Lung (tissue), 12 donors: ENCODE results near the gene RNF182. TPM values are rescaled to one million over a fixed set of nuclear protein-coding genes. Genes with fewer than 3 reads are reported as not detected.

ENCODE experiments used
- ATAC-seq: fragments of 200-7000 bp; cut with Tn5 transposase; one replicate; pipeline ENCODE4 v1.9.1; 2020; ENCODE audit warnings: moderate number of reproducible peaks; ENCODE audit not compliant: insufficient read depth, low FRiP score
- DNase-seq, 3 donors: peaks; one replicate each; pipeline ENCODE4 v3.0.0-alpha.2; 2013 to 2017
- H3K27ac ChIP-seq, 2 donors: one replicate each; pipeline ENCODE4 v1.5.1; 2013; ENCODE audit warnings: mild to moderate bottlenecking in 2 of 2, moderate library complexity in 2 of 2, control low read depth in 1 of 2, inconsistent platforms in 1 of 2, low read depth in 1 of 2, low read length in 1 of 2
- H3K27me3 ChIP-seq, 3 donors: one replicate each; pipeline ENCODE4 v1.5.1; 2013; ENCODE audit warnings: low read length in 2 of 3; ENCODE audit not compliant: control insufficient read depth in 3 of 3, insufficient read depth in 3 of 3
- H3K36me3 ChIP-seq, 4 donors: one replicate each; pipeline ENCODE4 v1.5.1; 2013; ENCODE audit warnings: low read length in 4 of 4, mild to moderate bottlenecking in 1 of 4, moderate library complexity in 1 of 4; ENCODE audit not compliant: control insufficient read depth in 4 of 4, insufficient read depth in 4 of 4
- H3K4me1 ChIP-seq, 5 donors: one replicate each; pipeline ENCODE4 v1.5.1; 2013; ENCODE audit warnings: low read length in 5 of 5, mild to moderate bottlenecking in 2 of 5, moderate library complexity in 1 of 5; ENCODE audit not compliant: control insufficient read depth in 5 of 5, insufficient read depth in 5 of 5
- H3K4me3 ChIP-seq: one replicate; pipeline ENCODE4 v1.5.1; 2013; ENCODE audit warnings: mild to moderate bottlenecking, control low read depth, moderate library complexity
- H3K9ac ChIP-seq, 2 donors: one replicate each; pipeline ENCODE4 v1.5.1; 2013; ENCODE audit warnings: low read length in 2 of 2, control low read depth in 1 of 2; ENCODE audit not compliant: insufficient read depth in 1 of 2
- H3K9me3 ChIP-seq, 4 donors: one replicate each; pipeline ENCODE4 v1.5.1; 2013; ENCODE audit warnings: low read length in 3 of 4, mild to moderate bottlenecking in 1 of 4, moderate library complexity in 1 of 4; ENCODE audit not compliant: control insufficient read depth in 4 of 4, insufficient read depth in 3 of 4
- WGBS, 2 donors: extraction: QIAGEN DNeasy Blood & Tissue Kit; methylation state at CpG; one replicate each; pipeline ENCODE4 v1.1.7; 2013; 5-methylcytosine and 5-hydroxymethylcytosine counted together
- polyA plus RNA-seq, 2 donors: library from polyadenylated mRNA; stranded (reverse); fragments of 200-250 nt; gene quantifications; one replicate each; pipeline ENCODE4 v1.2.1, GENCODE V29; 2013
- total RNA-seq, 2 donors: library from RNA; depleted of rRNA in 1 of 2; stranded (reverse); fragments of >200 nt in 1 of 2; gene quantifications; one replicate each; pipeline ENCODE4 v1.2.1, GENCODE V29; 2014 to 2021
- TF ChIP-seq, protein P1 (sequence below): IDR thresholded peaks from 2 replicates; pipeline ENCODE4 v1.5.1; 2012; ENCODE audit warnings: mild to moderate bottlenecking; ENCODE audit errors: control extremely low read depth, extremely low read depth
- donor health status: control.
- donor health status: control.
- donor health status: Bipolar disorder and iron deficiency.
- donor health status: healthy.
- donor health status: DM: yes; HTN: yes; CAD: no.

RNF182 gene
- total and polyA plus RNA-seq, 4 donors, result 0.90 to 5.0 (median 1.8) TPM

DNA sequence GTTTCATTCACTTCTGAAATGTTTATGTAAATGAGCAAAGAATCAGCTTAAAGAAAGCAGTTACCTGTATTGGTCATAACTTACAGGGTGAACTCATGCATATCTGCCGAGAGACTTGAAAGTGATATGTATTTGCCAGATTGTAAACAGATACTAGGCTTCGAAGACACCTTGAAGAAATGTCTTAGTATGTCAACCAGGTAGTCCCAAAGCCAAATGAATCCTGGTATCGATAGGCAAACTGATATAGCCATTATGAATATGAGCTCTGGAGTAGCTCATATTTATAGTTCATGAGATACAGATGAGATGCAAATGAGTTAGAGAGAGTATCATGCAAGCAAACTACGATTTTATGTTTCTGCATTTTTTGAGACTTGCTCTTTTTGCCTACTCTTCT lies 55.8 kb downstream of the RNF182 start:
- no peaks in the 10 kb centered on the region for H3K27me3 ChIP-seq
- no peaks in the 10 kb centered on the region for H3K4me1 ChIP-seq
- WGBS, 2 donors, result 83 to 93% methylated on average over 4 of the region's 4 CpGs
- ATAC-seq (no peak), DNase-seq (no peak)
- no peaks in the 10 kb centered on the region for H3K9me3 ChIP-seq
- H3K9ac ChIP-seq, result no peak overlapping the region
- peaks cover 0 to 8% (median 0%) of the 10 kb centered on the region in 4 donors for H3K36me3 ChIP-seq
- H3K4me3 ChIP-seq, result no peak overlapping the region
- no peak overlapping the region for H3K27ac ChIP-seq
- TF ChIP-seq, protein P1, sequence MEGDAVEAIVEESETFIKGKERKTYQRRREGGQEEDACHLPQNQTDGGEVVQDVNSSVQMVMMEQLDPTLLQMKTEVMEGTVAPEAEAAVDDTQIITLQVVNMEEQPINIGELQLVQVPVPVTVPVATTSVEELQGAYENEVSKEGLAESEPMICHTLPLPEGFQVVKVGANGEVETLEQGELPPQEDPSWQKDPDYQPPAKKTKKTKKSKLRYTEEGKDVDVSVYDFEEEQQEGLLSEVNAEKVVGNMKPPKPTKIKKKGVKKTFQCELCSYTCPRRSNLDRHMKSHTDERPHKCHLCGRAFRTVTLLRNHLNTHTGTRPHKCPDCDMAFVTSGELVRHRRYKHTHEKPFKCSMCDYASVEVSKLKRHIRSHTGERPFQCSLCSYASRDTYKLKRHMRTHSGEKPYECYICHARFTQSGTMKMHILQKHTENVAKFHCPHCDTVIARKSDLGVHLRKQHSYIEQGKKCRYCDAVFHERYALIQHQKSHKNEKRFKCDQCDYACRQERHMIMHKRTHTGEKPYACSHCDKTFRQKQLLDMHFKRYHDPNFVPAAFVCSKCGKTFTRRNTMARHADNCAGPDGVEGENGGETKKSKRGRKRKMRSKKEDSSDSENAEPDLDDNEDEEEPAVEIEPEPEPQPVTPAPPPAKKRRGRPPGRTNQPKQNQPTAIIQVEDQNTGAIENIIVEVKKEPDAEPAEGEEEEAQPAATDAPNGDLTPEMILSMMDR, result no peak

DNA sequence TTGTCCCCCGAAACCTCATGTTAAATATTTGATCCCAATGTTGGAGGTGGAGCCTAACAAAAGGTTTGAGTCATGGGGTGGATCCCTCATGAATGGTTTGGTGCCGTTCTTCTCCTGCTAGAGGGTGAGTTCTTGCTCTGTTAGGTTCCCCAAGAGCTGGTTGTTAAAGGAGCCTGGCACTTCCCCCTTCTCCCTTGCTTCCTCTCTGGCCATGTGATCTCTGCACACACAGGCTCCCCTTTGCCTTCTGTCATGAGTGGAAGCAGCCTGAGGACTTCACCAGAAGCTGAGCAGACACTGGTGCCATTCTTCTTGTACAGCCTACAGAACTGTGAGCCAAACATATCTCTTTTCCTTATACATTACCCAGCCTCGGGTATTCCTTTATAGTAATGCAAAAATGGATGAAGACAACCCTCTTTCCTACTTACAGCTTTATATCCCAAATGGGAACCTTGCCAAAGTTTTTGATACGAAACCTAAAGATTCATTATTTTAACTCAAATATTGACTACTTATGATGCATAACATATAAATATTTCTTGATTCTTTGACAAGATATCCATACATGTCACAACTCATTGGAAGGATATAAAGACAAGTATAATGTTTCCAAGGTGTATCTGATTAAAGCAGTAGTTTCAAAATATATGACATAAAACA lies 61.0 kb downstream of the RNF182 start:
- Histone ChIP-seq H3K9ac (no peak overlapping the region), H3K9me3 (peaks cover 0 to 2% (median 0%) of the 10 kb centered on the region in 4 donors), H3K36me3 (no peaks in the 10 kb centered on the region), H3K4me1 (peaks cover 0 to 6% (median 0%) of the 10 kb centered on the region in 5 donors), H3K27ac (no peak overlapping the region), H3K27me3 (no peaks in the 10 kb centered on the region), H3K4me3 (no peak overlapping the region)
- WGBS, 2 donors, result 68 to 78% methylated on average over 4 of the region's 4 CpGs
- ATAC-seq, result no peak
- TF ChIP-seq, protein P1, result no peak
- no peak for DNase-seq

DNA sequence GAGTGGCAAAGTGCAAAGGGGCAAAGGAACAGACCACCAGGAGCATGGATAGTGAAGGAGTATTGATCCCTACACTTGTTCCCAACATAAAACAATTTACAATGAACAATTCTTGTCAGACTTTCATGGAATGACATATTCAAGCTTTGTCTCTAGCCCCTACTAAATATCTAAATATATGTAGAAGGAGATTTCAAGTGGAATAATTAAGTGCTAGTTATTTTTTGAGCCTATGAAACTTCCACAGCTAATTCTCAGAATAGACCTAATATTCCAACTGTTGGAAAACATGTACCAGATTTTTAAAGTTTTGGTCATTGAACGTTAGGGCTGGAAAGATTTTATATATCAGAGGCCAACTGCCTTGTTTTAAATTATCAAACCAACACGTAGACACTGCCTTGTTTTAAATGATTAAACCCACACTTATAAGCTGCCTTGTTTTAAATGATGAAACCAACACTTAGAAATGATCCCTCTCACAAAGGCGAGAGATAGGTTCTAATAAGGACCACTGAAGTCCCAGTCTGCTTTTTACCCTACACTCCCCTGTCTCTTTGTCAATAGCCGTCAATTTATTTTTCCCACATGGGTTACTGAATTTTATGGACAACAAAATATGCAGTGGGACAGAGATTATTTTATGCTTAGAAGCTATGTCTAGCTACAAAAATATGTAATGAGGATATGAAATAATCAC lies 62.1 kb downstream of the RNF182 start:
- Histone ChIP-seq H3K27ac (no peak overlapping the region), H3K4me3 (no peak overlapping the region), H3K9me3 (peaks cover 0 to 2% (median 0%) of the 10 kb centered on the region in 4 donors), H3K4me1 (peaks cover 0 to 6% (median 0%) of the 10 kb centered on the region in 5 donors), H3K9ac (no peak overlapping the region), H3K36me3 (no peaks in the 10 kb centered on the region), H3K27me3 (no peaks in the 10 kb centered on the region)
- 89% methylated on average over 4 of the region's 4 CpGs for WGBS, 2 donors
- DNase-seq (peak in 1 of 3 donors; percentile 33), ATAC-seq (no peak)
- TF ChIP-seq, protein P1, result no peak
